Activated CD8-positive, alpha-beta memory T cell treated with anti-CD3 and anti-CD28 coated beads for 4 hours (primary cell): ENCODE data around the gene OGG1.

ENCODE experiments used
- DNase-seq, 2 donors: peaks; one replicate each; pipeline ENCODE4 v3.0.0-alpha.2; 2020; ENCODE audit warnings: low read depth in 2 of 2

The OGG1 gene

GRCh38 chr3:9749645-9750555 is at the start of gene OGG1:
Gene OGG1, plus strand, starts transcription at chr3:9749952. Its CDS starts 335 bp downstream, at chr3:9750287.
- peak; percentile 92 to 96 for DNase-seq

GRCh38 chr3:9700536-9700935 is 49.2 kb upstream of the OGG1 start:
- no peak for DNase-seq

- no peak for DNase-seq
These were observed 48.7 kb upstream of the OGG1 start for GRCh38 chr3:9701006-9701405.

- DNase-seq, result no peak
These were observed 48.0 kb upstream of the OGG1 start for GRCh38 chr3:9701711-9702110.

- no peak for DNase-seq
These were observed 46.5 kb upstream of the OGG1 start for GRCh38 chr3:9703240-9703639.

- DNase-seq, result no peak
These were observed 45.9 kb upstream of the OGG1 start, which contains the start of gene CPNE9 for GRCh38 chr3:9703736-9704346. Gene CPNE9, plus strand, starts transcription at chr3:9703833. Its CDS starts 164 bp downstream, at chr3:9703997.

- DNase-seq, result no peak
These were observed 45.1 kb upstream of the OGG1 start for GRCh38 chr3:9704347-9705322.

- no peak for DNase-seq
These were observed 39.5 kb upstream of the OGG1 start for GRCh38 chr3:9710174-9710739.

- no peak for DNase-seq
These were observed 37.3 kb upstream of the OGG1 start for GRCh38 chr3:9712415-9712814.

GRCh38 chr3:9713142-9713541 is 36.6 kb upstream of the OGG1 start:
- no peak for DNase-seq

- DNase-seq, result no peak
These were observed 34.6 kb upstream of the OGG1 start for GRCh38 chr3:9715136-9715535.

- DNase-seq, result peak in 1 of 2 donors; percentile 30
These were observed 33.9 kb upstream of the OGG1 start for GRCh38 chr3:9715764-9716437.

- no peak for DNase-seq
These were observed 32.8 kb upstream of the OGG1 start for GRCh38 chr3:9716801-9717555.

- no peak for DNase-seq
These were observed 32.2 kb upstream of the OGG1 start for GRCh38 chr3:9717563-9717962.

- DNase-seq, result no peak
These were observed 31.6 kb upstream of the OGG1 start for GRCh38 chr3:9718118-9718517.

GRCh38 chr3:9721015-9721699 is 28.6 kb upstream of the OGG1 start:
- DNase-seq, result no peak

GRCh38 chr3:9721700-9722060 is 28.1 kb upstream of the OGG1 start:
- no peak for DNase-seq

GRCh38 chr3:9725775-9726515 is 23.8 kb upstream of the OGG1 start:
- DNase-seq, result no peak

- no peak for DNase-seq
These were observed 22.6 kb upstream of the OGG1 start for GRCh38 chr3:9727041-9727595.
